SK-N-SH treated with all-trans-retinoic acid at 6 μM for 48 hours (cell line): ENCODE results near the gene EIF5B.
"Not testable (repeated sequence)": the region's sequence is repeated elsewhere in the genome, so short reads cannot be mapped to it uniquely, and the experiment has no call there.

ENCODE experiments used
- ATAC-seq: fragments of 200-7000 bp; cut with Tn5 transposase; 3 replicates; pipeline ENCODE4 v1.9.1; 2020; ENCODE audit warnings: mild to moderate bottlenecking, moderate library complexity
- ARNTL ChIP-seq: fragments of 450-650 bp; formaldehyde crosslinking; IDR thresholded peaks from 2 replicates; pipeline ENCODE4 v1.5.0; 2020; ENCODE audit warnings: low read depth, mild to moderate bottlenecking, moderate library complexity, borderline replicate concordance
- BACH2 ChIP-seq: fragments of 250-450 bp; sonication (Bioruptor Pico); IDR thresholded peaks from 2 replicates; pipeline ENCODE4 v1.9.0; 2021; ENCODE audit warnings: mild to moderate bottlenecking, borderline replicate concordance
- CSDC2 ChIP-seq: fragments of 250-450 bp; sonication (Bioruptor Pico); IDR thresholded peaks from 2 replicates; pipeline ENCODE4 v1.5.0; 2020; ENCODE audit warnings: mild to moderate bottlenecking, moderate library complexity
- ESRRG ChIP-seq: fragments of 250-450 bp; sonication (Bioruptor Pico); IDR thresholded peaks from 2 replicates; pipeline ENCODE4 v1.6.1; 2021; ENCODE audit warnings: mild to moderate bottlenecking
- GLIS3 ChIP-seq: fragments of 250-450 bp; sonication (Bioruptor Pico); IDR thresholded peaks from 2 replicates; pipeline ENCODE4 v1.5.0; 2020; ENCODE audit warnings: mild to moderate bottlenecking, moderate library complexity
- ISL1 ChIP-seq: fragments of 250-450 bp; sonication (Bioruptor Pico); IDR thresholded peaks from 2 replicates; pipeline ENCODE4 v2.1.2; 2022; ENCODE audit warnings: mild to moderate bottlenecking, moderate library complexity
- OSR1 ChIP-seq: fragments of 250-450 bp; sonication (Bioruptor Pico); IDR thresholded peaks from 2 replicates; pipeline ENCODE4 v1.8.0; 2022; ENCODE audit warnings: moderate library complexity, mild to moderate bottlenecking, inconsistent platforms
- RARB ChIP-seq: fragments of 250-450 bp; sonication (Bioruptor Pico); IDR thresholded peaks from 2 replicates; pipeline ENCODE4 v1.8.0; 2021; ENCODE audit warnings: mild to moderate bottlenecking, moderate library complexity
- SNAI2 ChIP-seq: fragments of 250-450 bp; sonication (Bioruptor Pico); IDR thresholded peaks from 2 replicates; pipeline ENCODE4 v1.5.0; 2020; ENCODE audit warnings: mild to moderate bottlenecking, moderate library complexity
- TCF4 ChIP-seq: fragments of 250-450 bp; sonication (Bioruptor Pico); IDR thresholded peaks from 2 replicates; pipeline ENCODE4 v1.8.0; 2021; ENCODE audit warnings: mild to moderate bottlenecking, moderate library complexity, borderline replicate concordance
- TOX ChIP-seq: fragments of 250-450 bp; sonication (Bioruptor Pico); IDR thresholded peaks from 2 replicates; pipeline ENCODE4 v1.8.0; 2021; ENCODE audit warnings: mild to moderate bottlenecking, moderate library complexity, borderline replicate concordance
- ZC3H10 ChIP-seq: fragments of 250-450 bp; sonication (Bioruptor Pico); IDR thresholded peaks from 2 replicates; pipeline ENCODE4 v1.5.1; 2021; ENCODE audit warnings: mild to moderate bottlenecking, moderate library complexity
- ZFP3 ChIP-seq: fragments of 250-450 bp; sonication (Bioruptor Pico); IDR thresholded peaks from 2 replicates; pipeline ENCODE4 v1.5.0; 2020; ENCODE audit warnings: mild to moderate bottlenecking, moderate library complexity
- ZFP30 ChIP-seq: fragments of 450-650 bp; formaldehyde crosslinking; IDR thresholded peaks from 2 replicates; pipeline ENCODE4 v1.5.0; 2022; ENCODE audit warnings: mild to moderate bottlenecking, moderate library complexity
- ZNF565 ChIP-seq: fragments of 450-650 bp; formaldehyde crosslinking; conservative IDR thresholded peaks from 2 replicates; pipeline ENCODE4 v1.5.0; 2020; ENCODE audit warnings: low read depth, mild to moderate bottlenecking, moderate library complexity
- ZNF70 ChIP-seq: fragments of 450-650 bp; formaldehyde crosslinking; IDR thresholded peaks from 2 replicates; pipeline ENCODE4 v1.5.0; 2020; ENCODE audit warnings: mild to moderate bottlenecking, moderate library complexity
- ZNF8 ChIP-seq: fragments of 450-650 bp; formaldehyde crosslinking; IDR thresholded peaks from 2 replicates; pipeline ENCODE4 v1.5.0; 2020; ENCODE audit warnings: mild to moderate bottlenecking, moderate library complexity
- TF ChIP-seq, protein P1 (sequence below): fragments of 250-450 bp; sonication (Bioruptor Pico); IDR thresholded peaks from 2 replicates; pipeline ENCODE4 v1.5.1; 2021; ENCODE audit warnings: mild to moderate bottlenecking, moderate library complexity
- TF ChIP-seq, protein P2 (sequence below): fragments of 250-450 bp; sonication (Bioruptor Pico); IDR thresholded peaks from 2 replicates; pipeline ENCODE4 v1.5.0; 2020; ENCODE audit warnings: mild to moderate bottlenecking, moderate library complexity
- TF ChIP-seq, protein P3 (sequence below): fragments of 250-450 bp; sonication (Bioruptor Pico); IDR thresholded peaks from 2 replicates; pipeline ENCODE4 v1.8.0; 2021; ENCODE audit warnings: low read depth, mild to moderate bottlenecking, moderate library complexity, borderline replicate concordance
- TF ChIP-seq, protein P4 (sequence below): fragments of 250-450 bp; sonication (Bioruptor Pico); IDR thresholded peaks from 2 replicates; pipeline ENCODE4 v1.5.1; 2020; ENCODE audit warnings: low read depth, mild to moderate bottlenecking, moderate library complexity

EIF5B gene

DNA sequence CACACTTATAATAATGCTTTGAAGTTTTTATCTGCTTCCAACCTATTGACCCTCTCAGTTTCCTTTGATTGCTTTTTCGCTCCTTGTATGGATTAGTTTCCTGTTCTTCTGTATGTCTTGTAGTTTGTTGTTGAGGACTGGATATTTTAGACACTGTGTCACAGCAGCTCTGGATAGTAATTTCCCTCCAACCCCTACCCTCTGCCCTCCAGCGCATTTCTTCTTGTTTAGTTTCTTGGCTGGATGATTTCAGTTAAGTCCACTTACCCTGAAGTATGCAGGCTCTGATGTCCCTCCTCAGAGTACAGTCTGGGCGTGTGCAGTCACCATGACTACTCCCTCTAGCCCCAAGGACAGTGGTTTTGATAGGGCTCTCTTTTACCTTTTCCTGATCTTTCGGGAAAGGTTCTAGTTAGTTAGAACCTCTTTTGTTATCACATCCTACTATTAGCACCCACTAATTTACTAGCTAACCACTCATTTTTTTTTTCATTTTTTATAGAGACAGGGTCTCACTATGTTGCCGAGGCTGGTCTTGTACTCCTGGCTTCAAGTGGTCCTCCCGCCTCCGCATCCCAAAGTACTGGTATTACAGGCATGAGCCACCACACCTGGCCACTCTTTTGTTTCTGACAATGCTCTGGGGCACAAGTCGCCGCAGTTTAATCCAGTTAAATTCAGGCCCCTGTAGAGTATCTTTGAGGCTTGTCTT is 19.9 kb upstream of the EIF5B start (continued):
- TF ChIP-seq, protein P1, sequence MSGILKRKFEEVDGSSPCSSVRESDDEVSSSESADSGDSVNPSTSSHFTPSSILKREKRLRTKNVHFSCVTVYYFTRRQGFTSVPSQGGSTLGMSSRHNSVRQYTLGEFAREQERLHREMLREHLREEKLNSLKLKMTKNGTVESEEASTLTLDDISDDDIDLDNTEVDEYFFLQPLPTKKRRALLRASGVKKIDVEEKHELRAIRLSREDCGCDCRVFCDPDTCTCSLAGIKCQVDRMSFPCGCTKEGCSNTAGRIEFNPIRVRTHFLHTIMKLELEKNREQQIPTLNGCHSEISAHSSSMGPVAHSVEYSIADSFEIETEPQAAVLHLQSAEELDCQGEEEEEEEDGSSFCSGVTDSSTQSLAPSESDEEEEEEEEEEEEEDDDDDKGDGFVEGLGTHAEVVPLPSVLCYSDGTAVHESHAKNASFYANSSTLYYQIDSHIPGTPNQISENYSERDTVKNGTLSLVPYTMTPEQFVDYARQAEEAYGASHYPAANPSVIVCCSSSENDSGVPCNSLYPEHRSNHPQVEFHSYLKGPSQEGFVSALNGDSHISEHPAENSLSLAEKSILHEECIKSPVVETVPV (CRISPR knock-in tag) = no peak
- TF ChIP-seq TOX (CRISPR knock-in tag) (no peak), CSDC2 (CRISPR knock-in tag) (no peak), ZC3H10 (CRISPR knock-in tag) (no peak), TCF4 (no peak), ISL1 (CRISPR knock-in tag) (no peak), ESRRG (CRISPR knock-in tag) (no peak), ARNTL (CRISPR knock-in tag) (no peak), RARB (CRISPR knock-in tag) (no peak)
- TF ChIP-seq, protein P2, sequence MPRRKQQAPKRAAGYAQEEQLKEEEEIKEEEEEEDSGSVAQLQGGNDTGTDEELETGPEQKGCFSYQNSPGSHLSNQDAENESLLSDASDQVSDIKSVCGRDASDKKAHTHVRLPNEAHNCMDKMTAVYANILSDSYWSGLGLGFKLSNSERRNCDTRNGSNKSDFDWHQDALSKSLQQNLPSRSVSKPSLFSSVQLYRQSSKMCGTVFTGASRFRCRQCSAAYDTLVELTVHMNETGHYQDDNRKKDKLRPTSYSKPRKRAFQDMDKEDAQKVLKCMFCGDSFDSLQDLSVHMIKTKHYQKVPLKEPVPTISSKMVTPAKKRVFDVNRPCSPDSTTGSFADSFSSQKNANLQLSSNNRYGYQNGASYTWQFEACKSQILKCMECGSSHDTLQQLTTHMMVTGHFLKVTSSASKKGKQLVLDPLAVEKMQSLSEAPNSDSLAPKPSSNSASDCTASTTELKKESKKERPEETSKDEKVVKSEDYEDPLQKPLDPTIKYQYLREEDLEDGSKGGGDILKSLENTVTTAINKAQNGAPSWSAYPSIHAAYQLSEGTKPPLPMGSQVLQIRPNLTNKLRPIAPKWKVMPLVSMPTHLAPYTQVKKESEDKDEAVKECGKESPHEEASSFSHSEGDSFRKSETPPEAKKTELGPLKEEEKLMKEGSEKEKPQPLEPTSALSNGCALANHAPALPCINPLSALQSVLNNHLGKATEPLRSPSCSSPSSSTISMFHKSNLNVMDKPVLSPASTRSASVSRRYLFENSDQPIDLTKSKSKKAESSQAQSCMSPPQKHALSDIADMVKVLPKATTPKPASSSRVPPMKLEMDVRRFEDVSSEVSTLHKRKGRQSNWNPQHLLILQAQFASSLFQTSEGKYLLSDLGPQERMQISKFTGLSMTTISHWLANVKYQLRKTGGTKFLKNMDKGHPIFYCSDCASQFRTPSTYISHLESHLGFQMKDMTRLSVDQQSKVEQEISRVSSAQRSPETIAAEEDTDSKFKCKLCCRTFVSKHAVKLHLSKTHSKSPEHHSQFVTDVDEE = no peak

DNA sequence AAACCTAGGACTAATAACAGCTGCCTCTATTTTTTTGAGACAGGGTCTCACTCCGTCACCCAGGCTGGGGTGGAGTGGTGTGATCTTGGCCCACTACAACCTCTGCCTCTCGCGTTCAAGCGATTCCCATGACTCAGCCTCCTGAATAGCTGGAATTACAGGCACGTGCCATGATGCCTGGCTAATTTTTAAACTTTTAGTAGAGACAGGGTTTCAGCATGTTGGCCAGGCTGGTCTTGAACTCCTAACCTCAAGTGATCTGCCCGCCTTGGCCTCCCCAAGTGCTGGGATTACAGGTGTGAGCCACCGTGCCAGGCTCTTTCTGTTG is 19.4 kb upstream of the EIF5B start:
- not testable (repeated sequence) for ATAC-seq

DNA sequence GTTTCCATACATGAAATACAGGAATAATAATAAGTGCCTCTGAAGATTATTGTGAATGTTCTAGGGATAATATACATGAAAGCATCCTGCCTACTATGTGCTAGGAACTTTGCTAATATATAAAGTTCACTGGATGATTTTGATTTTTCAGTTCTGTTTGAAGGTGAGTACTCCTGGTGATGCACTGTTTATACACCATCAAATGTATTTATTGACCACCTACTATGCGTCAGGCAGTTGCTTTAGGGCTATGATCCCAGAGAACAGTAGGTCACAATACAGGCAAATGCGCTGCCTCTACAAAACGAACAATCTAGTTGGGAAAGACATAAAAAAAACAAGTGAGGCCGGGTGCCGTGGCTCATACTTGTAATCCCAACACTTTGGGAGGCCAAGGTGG is 11.8 kb upstream of the EIF5B start:
- ATAC-seq = no peak
- TF ChIP-seq, protein P2 = no peak
- TF ChIP-seq ZFP30 (CRISPR knock-in tag) (no peak), SNAI2 (no peak), ESRRG (CRISPR knock-in tag) (no peak), ZNF565 (CRISPR knock-in tag) (no peak), OSR1 (CRISPR knock-in tag) (no peak), ARNTL (CRISPR knock-in tag) (no peak)
- TF ChIP-seq, protein P3, sequence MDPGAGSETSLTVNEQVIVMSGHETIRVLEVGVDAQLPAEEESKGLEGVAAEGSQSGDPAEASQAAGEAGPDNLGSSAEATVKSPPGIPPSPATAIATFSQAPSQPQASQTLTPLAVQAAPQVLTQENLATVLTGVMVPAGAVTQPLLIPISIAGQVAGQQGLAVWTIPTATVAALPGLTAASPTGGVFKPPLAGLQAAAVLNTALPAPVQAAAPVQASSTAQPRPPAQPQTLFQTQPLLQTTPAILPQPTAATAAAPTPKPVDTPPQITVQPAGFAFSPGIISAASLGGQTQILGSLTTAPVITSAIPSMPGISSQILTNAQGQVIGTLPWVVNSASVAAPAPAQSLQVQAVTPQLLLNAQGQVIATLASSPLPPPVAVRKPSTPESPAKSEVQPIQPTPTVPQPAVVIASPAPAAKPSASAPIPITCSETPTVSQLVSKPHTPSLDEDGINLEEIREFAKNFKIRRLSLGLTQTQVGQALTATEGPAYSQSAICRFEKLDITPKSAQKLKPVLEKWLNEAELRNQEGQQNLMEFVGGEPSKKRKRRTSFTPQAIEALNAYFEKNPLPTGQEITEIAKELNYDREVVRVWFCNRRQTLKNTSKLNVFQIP (CRISPR knock-in tag) = no peak

DNA sequence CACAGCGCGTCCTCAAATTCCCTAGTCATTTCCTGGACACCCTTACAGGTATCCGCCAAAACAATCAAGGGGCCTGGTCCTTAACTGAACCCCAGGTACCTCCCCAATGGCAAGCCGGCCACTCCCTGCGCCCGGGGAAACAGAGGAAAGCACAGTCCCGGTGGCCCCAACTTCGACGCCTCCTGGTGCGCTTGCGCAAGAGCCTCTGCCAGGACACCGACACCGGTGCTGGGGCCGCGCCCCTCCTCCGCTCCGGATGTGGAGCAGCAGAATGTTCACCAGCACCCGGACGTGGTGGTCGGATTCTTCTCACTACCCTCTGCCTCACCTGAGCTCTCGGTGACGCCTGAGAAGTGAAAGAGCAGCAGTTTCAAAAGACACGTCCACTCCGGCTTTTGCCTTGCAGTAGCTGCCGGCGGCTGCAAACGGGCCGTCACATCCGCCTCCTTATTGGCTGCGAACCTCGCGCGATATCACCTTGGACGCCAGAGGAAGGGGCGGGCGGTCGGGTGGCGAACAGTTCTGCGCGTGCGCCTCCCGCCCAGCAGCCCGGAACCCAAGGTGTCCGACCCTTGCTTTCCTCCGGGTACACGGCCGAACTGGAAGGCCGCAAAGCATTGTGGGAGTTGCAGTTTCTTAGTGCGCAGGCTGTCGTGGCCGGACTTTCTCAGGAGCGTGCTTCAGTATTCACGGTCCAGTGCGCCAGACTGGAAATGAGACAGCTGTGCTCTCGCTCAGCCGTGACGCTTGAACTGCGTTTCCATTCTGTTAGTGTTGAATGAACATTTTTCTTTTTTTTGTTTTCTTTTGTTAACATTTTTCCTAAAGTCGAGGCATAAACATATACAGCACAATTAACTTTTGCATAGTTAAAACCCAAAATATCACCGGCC is 1.0 kb upstream of the EIF5B start, which contains the start of gene TXNDC9:
Gene TXNDC9, minus strand, starts transcription at position 423 of the 893 bp plus-strand sequence. CDS start 3,123 bp downstream, outside the sequence.
- ATAC-seq = peak; percentile 86
- TF ChIP-seq, protein P4, sequence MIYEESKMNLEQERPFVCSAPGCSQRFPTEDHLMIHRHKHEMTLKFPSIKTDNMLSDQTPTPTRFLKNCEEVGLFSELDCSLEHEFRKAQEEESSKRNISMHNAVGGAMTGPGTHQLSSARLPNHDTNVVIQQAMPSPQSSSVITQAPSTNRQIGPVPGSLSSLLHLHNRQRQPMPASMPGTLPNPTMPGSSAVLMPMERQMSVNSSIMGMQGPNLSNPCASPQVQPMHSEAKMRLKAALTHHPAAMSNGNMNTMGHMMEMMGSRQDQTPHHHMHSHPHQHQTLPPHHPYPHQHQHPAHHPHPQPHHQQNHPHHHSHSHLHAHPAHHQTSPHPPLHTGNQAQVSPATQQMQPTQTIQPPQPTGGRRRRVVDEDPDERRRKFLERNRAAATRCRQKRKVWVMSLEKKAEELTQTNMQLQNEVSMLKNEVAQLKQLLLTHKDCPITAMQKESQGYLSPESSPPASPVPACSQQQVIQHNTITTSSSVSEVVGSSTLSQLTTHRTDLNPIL (CRISPR knock-in tag) = no peak
- TF ChIP-seq ZNF70 (CRISPR knock-in tag) (no peak), GLIS3 (CRISPR knock-in tag) (no peak), SNAI2 (no peak), ZFP3 (CRISPR knock-in tag) (no peak), CSDC2 (CRISPR knock-in tag) (no peak), RARB (CRISPR knock-in tag) (no peak), TCF4 (no peak), ZC3H10 (CRISPR knock-in tag) (no peak), OSR1 (CRISPR knock-in tag) (no peak), TOX (CRISPR knock-in tag) (no peak), BACH2 (CRISPR knock-in tag) (no peak), ZNF8 (CRISPR knock-in tag) (no peak)
- TF ChIP-seq, protein P3 (CRISPR knock-in tag) = no peak
